22Rv1 (cell line): ENCODE measurements around the gene SERP2.

ENCODE experiments used
- H3K27ac ChIP-seq: fragments of 450-650 bp; 2 replicates; pipeline ENCODE4 v1.5.1; 2017
- ZFX ChIP-seq: fragments of 450-650 bp; IDR thresholded peaks from 2 replicates; pipeline ENCODE4 v1.6.1; 2017; ENCODE audit warnings: antibody characterized with exemption, borderline replicate concordance
- TF ChIP-seq, protein P1 (sequence below): fragments of 450-650 bp; IDR thresholded peaks from 2 replicates; pipeline ENCODE4 v1.5.1; 2017; ENCODE audit warnings: mild to moderate bottlenecking

Gene SERP2

GRCh38 chr13:44439452-44440024 lies 65.9 kb downstream of the SERP2 start:
- TF ChIP-seq ZFX: no peak
- TF ChIP-seq, protein P1, sequence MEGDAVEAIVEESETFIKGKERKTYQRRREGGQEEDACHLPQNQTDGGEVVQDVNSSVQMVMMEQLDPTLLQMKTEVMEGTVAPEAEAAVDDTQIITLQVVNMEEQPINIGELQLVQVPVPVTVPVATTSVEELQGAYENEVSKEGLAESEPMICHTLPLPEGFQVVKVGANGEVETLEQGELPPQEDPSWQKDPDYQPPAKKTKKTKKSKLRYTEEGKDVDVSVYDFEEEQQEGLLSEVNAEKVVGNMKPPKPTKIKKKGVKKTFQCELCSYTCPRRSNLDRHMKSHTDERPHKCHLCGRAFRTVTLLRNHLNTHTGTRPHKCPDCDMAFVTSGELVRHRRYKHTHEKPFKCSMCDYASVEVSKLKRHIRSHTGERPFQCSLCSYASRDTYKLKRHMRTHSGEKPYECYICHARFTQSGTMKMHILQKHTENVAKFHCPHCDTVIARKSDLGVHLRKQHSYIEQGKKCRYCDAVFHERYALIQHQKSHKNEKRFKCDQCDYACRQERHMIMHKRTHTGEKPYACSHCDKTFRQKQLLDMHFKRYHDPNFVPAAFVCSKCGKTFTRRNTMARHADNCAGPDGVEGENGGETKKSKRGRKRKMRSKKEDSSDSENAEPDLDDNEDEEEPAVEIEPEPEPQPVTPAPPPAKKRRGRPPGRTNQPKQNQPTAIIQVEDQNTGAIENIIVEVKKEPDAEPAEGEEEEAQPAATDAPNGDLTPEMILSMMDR: no peak
- no peak overlapping the region for H3K27ac ChIP-seq

DNA sequence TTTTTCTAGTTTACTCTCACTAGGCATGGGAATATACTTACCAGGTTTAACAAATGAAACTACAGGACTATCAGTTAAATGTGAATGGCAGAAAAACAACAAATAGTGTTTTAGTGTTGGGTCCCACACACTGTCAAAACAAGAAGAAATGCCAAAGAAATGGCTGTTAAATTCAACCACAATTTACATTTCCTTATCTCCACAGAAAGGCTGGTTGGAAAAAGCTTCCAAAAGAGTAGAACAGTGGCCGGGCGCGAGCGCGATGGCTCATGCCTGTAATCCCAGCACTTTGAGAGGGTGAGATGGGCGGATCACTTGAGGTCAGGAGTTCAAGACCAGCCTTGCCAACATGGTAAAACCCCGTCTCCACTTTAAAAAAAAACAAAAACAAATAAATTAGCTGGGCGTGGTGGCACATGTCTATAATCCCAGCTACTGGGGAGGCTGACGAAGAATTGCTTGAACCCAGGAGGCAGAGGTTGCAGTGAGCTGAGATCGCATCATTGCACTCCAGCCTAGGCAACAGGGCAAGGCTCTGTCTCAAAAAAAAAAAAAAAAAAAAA lies 66.5 kb downstream of the SERP2 start:
- TF ChIP-seq ZFX: no peak
- TF ChIP-seq, protein P1: no peak
- H3K27ac ChIP-seq: no peak overlapping the region
